Naive B cell (primary cell): ENCODE measurements around the gene DGUOK. TPM values are rescaled to one million over a fixed set of nuclear protein-coding genes. Genes with fewer than 3 reads are reported as not detected.
A peak's percentile ranks its signal among the peaks of the same experiment; 100 is the strongest.

ENCODE experiments used
- ATAC-seq, 2 donors: fragments of 150-1000 bp; cut with Tn5 transposase; 2 replicates each; pipeline ENCODE4 v1.10.0; 2021; ENCODE audit warnings: low read depth in 2 of 2, mild to moderate bottlenecking in 2 of 2, moderate library complexity in 2 of 2
- DNase-seq: peaks from one replicate; pipeline ENCODE4 v3.0.0; 2022
- H3K27ac Mint-ChIP-seq, 6 donors: one replicate each; pipeline ENCODE4 v1.8.0; 2020 to 2022; ENCODE audit warnings: mild to moderate bottlenecking in 6 of 6, mixed read lengths in 6 of 6, moderate library complexity in 5 of 6, inconsistent platforms in 2 of 6
- H3K27me3 Mint-ChIP-seq, 3 donors: one replicate each; pipeline ENCODE4 v1.8.0; 2021 to 2022; ENCODE audit warnings: mixed read lengths in 3 of 3, mild to moderate bottlenecking in 1 of 3
- H3K36me3 Mint-ChIP-seq, 2 donors: one replicate each; pipeline ENCODE4 v1.8.0; 2020 to 2022; ENCODE audit warnings: mixed read lengths in 2 of 2, inconsistent platforms in 1 of 2, mild to moderate bottlenecking in 1 of 2
- H3K4me1 Mint-ChIP-seq, 3 donors: one replicate each; pipeline ENCODE4 v1.8.0; 2020 to 2022; ENCODE audit warnings: mixed read lengths in 3 of 3, inconsistent platforms in 1 of 3, mild to moderate bottlenecking in 1 of 3, moderate library complexity in 1 of 3
- H3K4me3 Mint-ChIP-seq, 8 donors: one replicate each; pipeline ENCODE4 v1.8.0; 2020 to 2022; ENCODE audit warnings: mild to moderate bottlenecking in 8 of 8, mixed read lengths in 8 of 8, moderate library complexity in 8 of 8, inconsistent platforms in 2 of 8
- H3K9me3 Mint-ChIP-seq, 7 donors: one replicate each; pipeline ENCODE4 v1.8.0; 2020 to 2022; ENCODE audit warnings: mixed read lengths in 7 of 7, mild to moderate bottlenecking in 5 of 7, inconsistent platforms in 2 of 7, moderate library complexity in 1 of 7
- polyA plus RNA-seq, 6 donors: library from polyadenylated mRNA; unstranded; fragments of 300-500 nt; fragmentation: Illumina TruSeq; gene quantifications; one replicate each; pipeline ENCODE4 v1.2.3, GENCODE V29; 2021; ENCODE audit warnings: low read depth in 6 of 6

The DGUOK gene
- polyA plus RNA-seq, 6 donors from 2014 or later, result 192 to 245 (median 213) TPM

DNA sequence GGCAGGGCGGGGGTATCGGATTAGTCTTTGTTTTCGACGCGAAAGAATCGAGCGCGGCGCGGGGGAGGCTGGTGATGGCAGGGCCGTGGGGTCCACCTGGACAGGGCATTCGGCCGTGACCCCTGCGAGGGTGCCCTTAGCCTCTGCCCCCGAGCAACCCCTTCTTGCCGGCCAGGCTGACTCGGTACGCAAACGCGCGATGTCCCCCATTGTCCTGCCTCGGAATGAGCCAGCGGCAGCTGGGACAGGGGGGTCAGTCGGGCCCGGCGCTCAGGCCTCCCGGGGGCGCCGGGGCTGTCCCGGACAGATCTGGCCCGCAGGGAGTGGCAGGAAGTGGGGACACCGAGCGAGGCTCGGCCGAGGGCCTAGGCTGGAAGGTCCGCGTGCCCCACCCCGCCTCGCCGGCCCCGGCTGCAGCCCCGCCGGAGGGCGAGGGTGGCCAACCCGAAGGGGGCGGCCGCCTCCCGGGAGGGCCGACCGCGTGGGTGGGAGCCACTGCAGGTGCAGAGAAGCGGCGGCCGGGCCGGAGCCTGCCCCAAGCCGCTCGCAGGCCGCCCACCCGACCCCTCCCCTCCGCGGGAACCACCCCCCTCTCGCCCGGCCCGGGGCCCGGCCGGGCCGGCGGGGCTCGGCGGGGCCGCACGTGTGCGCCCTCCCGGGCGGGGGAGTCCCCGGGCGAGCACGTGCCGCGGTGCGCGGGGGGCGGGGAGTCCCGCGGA lies 57.7 kb downstream of the DGUOK start, which contains the start of gene TET3:
Gene TET3, plus strand, starts transcription at position 708 of the 719 bp plus-strand sequence. CDS start 1,494 bp downstream, outside the sequence.
- DNase-seq (peak; percentile 83), ATAC-seq (peak; percentile 61 to 65)
- Mint-ChIP-seq H3K4me1 (peaks cover 65 to 79% (median 72%) of the 10 kb centered on the region in 3 donors), H3K27ac (peak within 1 kb of the TSS; percentile 18 to 96 (median 96)), H3K36me3 (peaks cover 3% of the 10 kb centered on the region in 2 donors), H3K9me3 (no peaks in the 10 kb centered on the region), H3K4me3 (peak within 1 kb of the TSS; percentile 82 to 94 (median 89)), H3K27me3 (peaks cover 9 to 12% (median 12%) of the 10 kb centered on the region in 3 donors)

DNA sequence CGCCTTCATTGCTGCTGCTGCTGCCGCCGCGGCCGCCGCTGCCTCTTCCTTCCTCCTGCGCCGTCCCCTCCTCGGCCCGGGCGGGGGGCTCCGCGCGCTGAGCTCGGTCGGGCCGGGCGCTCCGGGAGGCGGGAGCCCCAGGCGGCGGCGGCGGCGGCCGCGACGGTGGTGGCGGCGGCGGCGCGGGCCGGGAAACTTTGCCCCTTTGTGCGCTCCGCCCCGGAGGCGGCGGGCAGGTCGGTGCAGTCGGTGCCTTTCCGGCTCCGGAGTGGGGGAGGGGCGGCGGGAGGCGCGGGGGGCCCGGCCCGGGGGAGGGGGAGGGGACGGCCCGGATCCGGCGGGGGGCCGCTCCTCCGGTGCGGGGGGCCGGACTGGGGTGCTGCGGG lies 58.2 kb downstream of the DGUOK start:
- H3K27ac Mint-ChIP-seq, result peak overlapping the region in 1 of 6 donors; percentile 96
- ATAC-seq, result peak; percentile 20 to 23
- DNase-seq, result no peak
- H3K36me3 Mint-ChIP-seq, result peaks cover 9% of the 10 kb centered on the region in 2 donors
- H3K4me1 Mint-ChIP-seq, result peaks cover 66 to 79% (median 73%) of the 10 kb centered on the region in 3 donors
- H3K27me3 Mint-ChIP-seq, result peaks cover 9 to 12% (median 12%) of the 10 kb centered on the region in 3 donors
- H3K9me3 Mint-ChIP-seq, result no peaks in the 10 kb centered on the region
- peak overlapping the region in 4 of 8 donors; percentile 26 to 89 (median 45) for H3K4me3 Mint-ChIP-seq

DNA sequence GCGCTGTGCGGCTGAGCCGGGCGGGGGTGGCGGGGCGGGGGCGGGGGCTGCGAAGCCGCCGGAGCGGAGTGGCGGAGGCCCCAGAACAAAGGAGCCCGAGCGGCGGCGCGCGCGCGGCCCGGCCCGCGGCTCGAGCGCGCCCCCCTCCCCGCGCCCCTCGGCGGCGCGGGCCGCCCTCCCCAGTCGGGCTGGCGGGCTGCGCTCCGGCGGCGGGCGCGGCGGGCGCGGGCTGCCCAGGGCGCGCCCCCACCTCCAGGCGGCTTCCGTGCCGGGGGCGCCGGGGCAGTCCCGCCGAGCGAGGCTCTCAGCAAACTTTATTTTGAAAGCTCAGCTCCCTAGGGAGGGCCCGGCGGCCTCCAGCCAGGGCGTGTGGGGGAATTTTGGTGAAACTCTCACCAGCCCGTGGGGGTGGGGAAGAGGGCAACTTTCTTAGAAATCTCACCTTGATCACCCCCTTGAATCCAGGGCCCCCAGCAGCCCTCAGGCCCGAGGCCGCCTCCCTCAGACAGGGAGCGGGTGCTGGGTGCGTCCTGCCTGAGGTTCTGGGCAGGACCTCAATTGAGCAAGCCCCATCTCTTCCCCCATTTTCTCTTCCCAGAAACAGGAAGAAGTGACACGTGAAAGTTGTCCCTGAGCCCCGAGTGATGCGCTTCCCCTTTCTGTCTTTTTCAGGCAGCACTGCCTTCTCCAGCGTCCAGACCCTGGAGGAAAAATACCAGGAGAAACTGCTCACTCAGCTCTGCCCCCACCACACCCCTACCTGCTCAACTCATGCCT lies 58.8 kb downstream of the DGUOK start:
- Mint-ChIP-seq H3K27ac (peak overlapping the region; percentile 18 to 96 (median 95)), H3K4me3 (peak overlapping the region; percentile 78 to 93 (median 89)), H3K4me1 (peaks cover 66 to 79% (median 76%) of the 10 kb centered on the region in 3 donors), H3K36me3 (peaks cover 14% of the 10 kb centered on the region in 2 donors), H3K27me3 (peaks cover 8 to 10% (median 9%) of the 10 kb centered on the region in 3 donors), H3K9me3 (peaks cover 0 to 3% (median 0%) of the 10 kb centered on the region in 7 donors)
- DNase-seq (peak; percentile 87), ATAC-seq (peak; percentile 68 to 71)

DNA sequence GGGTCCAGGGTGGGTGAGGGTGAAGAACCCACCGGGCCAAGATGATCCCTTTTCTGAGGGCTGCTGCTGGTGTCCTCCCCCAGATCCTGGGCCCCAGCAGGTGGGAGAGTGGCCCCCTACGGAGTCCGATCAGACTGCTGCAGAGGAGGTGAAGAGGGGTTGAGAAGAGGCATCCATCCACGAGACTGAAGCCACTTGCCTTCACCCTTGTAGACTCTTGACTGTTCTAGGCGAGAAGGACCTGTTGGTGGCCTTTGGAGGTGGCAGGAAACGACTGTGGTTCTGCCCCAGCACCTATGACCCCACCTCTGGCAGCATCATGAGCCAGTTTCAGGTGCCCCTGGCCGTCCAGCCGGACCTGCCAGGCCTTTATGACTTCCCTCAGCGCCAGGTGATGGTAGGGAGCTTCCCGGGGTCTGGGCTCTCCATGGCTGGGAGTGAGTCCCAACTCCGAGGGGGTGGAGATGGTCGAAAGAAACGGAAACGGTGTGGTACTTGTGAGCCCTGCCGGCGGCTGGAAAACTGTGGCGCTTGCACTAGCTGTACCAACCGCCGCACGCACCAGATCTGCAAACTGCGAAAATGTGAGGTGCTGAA lies 59.5 kb downstream of the DGUOK start:
- Mint-ChIP-seq H3K27me3 (peaks cover 1 to 3% (median 3%) of the 10 kb centered on the region in 3 donors), H3K4me1 (peaks cover 63 to 75% (median 74%) of the 10 kb centered on the region in 3 donors), H3K9me3 (peaks cover 0 to 6% (median 0%) of the 10 kb centered on the region in 7 donors), H3K36me3 (peaks cover 20% of the 10 kb centered on the region in 2 donors), H3K4me3 (peak overlapping the region; percentile 78 to 93 (median 89)), H3K27ac (peak overlapping the region; percentile 62 to 96 (median 95))
- DNase-seq, result no peak
- no peak for ATAC-seq

DNA sequence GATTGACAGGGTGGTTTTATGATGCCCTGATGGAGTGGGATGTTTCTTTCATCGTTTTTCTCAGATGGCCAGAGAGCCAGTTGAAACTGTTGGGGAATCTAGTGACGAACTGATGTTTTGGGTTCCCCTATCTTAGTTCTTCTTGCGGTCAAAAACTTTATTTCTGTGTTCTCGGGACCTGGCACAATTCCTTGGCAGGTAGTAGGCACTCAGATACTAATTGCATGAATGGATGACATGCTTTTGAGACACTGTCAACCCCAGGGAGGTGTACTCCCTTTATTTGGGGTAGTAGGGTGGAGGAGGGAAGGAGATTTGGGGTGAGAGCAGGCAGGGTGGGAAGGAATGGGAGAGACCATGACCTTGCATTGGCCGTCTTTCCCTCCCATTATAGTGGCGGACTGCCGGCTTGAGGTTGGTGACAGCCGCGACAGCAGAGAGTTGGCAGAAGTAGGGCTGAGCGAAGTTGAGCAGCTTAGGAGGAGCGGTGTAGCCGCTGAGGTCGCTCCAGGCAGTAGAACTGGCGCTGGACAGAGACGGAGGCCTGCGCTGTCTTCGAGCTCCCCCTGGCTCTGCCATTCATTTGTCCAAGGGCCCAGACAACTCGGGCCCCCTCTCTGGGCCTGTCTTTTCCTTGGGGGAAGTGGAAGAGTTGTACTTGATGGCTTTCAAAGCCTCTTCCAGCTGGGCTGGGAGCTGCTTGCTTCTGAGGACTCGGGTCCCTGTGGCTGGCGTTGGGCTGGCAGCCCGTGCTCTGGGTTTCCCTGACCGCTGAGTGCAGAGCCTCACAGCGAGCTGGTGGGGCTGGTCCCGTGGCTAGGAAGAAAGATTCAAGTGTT lies 60.6 kb downstream of the DGUOK start:
- H3K27ac Mint-ChIP-seq, result peak overlapping the region; percentile 23 to 96 (median 65)
- H3K9me3 Mint-ChIP-seq, result peaks cover 0 to 10% (median 3%) of the 10 kb centered on the region in 7 donors
- DNase-seq, result no peak
- ATAC-seq, result no peak
- H3K4me3 Mint-ChIP-seq, result peak overlapping the region; percentile 78 to 93 (median 89)
- H3K36me3 Mint-ChIP-seq, result peaks cover 24 to 27% of the 10 kb centered on the region in 2 donors
- H3K27me3 Mint-ChIP-seq, result no peaks in the 10 kb centered on the region
- peaks cover 62 to 76% (median 76%) of the 10 kb centered on the region in 3 donors for H3K4me1 Mint-ChIP-seq

GRCh38 chr2:73987948-73988700 lies 61.4 kb downstream of the DGUOK start:
- H3K36me3 Mint-ChIP-seq, result peaks cover 24 to 27% of the 10 kb centered on the region in 2 donors
- ATAC-seq (no peak), DNase-seq (no peak)
- H3K4me3 Mint-ChIP-seq, result peak overlapping the region; percentile 78 to 93 (median 89)
- H3K27me3 Mint-ChIP-seq, result no peaks in the 10 kb centered on the region
- H3K27ac Mint-ChIP-seq, result peak overlapping the region in 5 of 6 donors; percentile 49 to 96 (median 80)
- peaks cover 56 to 81% (median 80%) of the 10 kb centered on the region in 3 donors for H3K4me1 Mint-ChIP-seq
- peaks cover 0 to 10% (median 3%) of the 10 kb centered on the region in 7 donors for H3K9me3 Mint-ChIP-seq

- no peak for ATAC-seq
- Mint-ChIP-seq H3K36me3 (peaks cover 24 to 27% of the 10 kb centered on the region in 2 donors), H3K9me3 (peaks cover 0 to 10% (median 3%) of the 10 kb centered on the region in 7 donors), H3K4me1 (peaks cover 61 to 91% (median 85%) of the 10 kb centered on the region in 3 donors), H3K4me3 (peak overlapping the region in 2 of 8 donors; percentile 66 to 72), H3K27ac (peak overlapping the region in 2 of 6 donors; percentile 6 to 31), H3K27me3 (no peaks in the 10 kb centered on the region)
- no peak for DNase-seq
Measured at GRCh38 chr2:73989972-73990371, 63.3 kb downstream of the DGUOK start.

- H3K4me1 Mint-ChIP-seq, result peaks cover 61 to 95% (median 83%) of the 10 kb centered on the region in 3 donors
- H3K9me3 Mint-ChIP-seq, result peaks cover 0 to 10% (median 3%) of the 10 kb centered on the region in 7 donors
- peak overlapping the region in 2 of 8 donors; percentile 13 to 72 for H3K4me3 Mint-ChIP-seq
- no peaks in the 10 kb centered on the region for H3K27me3 Mint-ChIP-seq
- ATAC-seq (no peak), DNase-seq (no peak)
- peaks cover 24 to 27% of the 10 kb centered on the region in 2 donors for H3K36me3 Mint-ChIP-seq
- H3K27ac Mint-ChIP-seq, result peak overlapping the region in 2 of 6 donors; percentile 6 to 55
Measured at GRCh38 chr2:73990531-73990930, 63.9 kb downstream of the DGUOK start.

GRCh38 chr2:73992036-73992435 lies 65.4 kb downstream of the DGUOK start:
- ATAC-seq, result no peak
- peak overlapping the region in 5 of 6 donors; percentile 11 to 89 (median 65) for H3K27ac Mint-ChIP-seq
- peaks cover 24 to 27% of the 10 kb centered on the region in 2 donors for H3K36me3 Mint-ChIP-seq
- no peaks in the 10 kb centered on the region for H3K27me3 Mint-ChIP-seq
- H3K4me3 Mint-ChIP-seq, result peak overlapping the region in 4 of 8 donors; percentile 9 to 60 (median 27)
- no peak for DNase-seq
- peaks cover 60 to 94% (median 71%) of the 10 kb centered on the region in 3 donors for H3K4me1 Mint-ChIP-seq
- peaks cover 0 to 10% (median 3%) of the 10 kb centered on the region in 7 donors for H3K9me3 Mint-ChIP-seq

- peaks cover 0 to 10% (median 3%) of the 10 kb centered on the region in 7 donors for H3K9me3 Mint-ChIP-seq
- H3K36me3 Mint-ChIP-seq, result peaks cover 24 to 27% of the 10 kb centered on the region in 2 donors
- ATAC-seq (no peak), DNase-seq (no peak)
- H3K27ac Mint-ChIP-seq, result peak overlapping the region in 4 of 6 donors; percentile 54 to 78 (median 72)
- H3K27me3 Mint-ChIP-seq, result no peaks in the 10 kb centered on the region
- H3K4me1 Mint-ChIP-seq, result peaks cover 60 to 94% (median 71%) of the 10 kb centered on the region in 3 donors
- no peak overlapping the region for H3K4me3 Mint-ChIP-seq
Measured at GRCh38 chr2:73993376-73993775, 66.7 kb downstream of the DGUOK start.

DNA sequence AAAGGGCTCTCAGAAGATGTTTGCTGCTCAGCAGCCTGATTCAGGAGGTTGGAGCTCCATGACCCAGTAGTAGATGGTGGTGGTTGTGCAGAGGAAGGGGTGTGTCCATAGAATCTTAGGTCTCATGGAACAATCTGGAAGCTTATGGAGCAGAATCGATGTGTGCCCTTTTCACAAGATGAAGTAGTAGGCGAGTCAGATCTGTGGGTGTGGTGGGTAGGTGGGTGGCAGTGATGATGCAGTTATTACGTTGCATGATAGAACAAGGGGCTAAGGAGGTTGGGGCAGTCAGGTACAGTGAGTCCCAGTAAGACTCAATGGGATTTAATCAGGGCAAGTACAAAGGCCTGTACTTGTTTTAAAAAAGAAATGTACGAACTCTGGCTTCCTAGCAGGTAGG lies 67.1 kb downstream of the DGUOK start:
- H3K9me3 Mint-ChIP-seq, result peaks cover 0 to 10% (median 3%) of the 10 kb centered on the region in 7 donors
- H3K4me1 Mint-ChIP-seq, result peaks cover 60 to 94% (median 71%) of the 10 kb centered on the region in 3 donors

More for the DNA sequence above, 67.1 kb downstream of the DGUOK start:
- Mint-ChIP-seq H3K4me3 (no peak overlapping the region), H3K27ac (peak overlapping the region in 3 of 6 donors; percentile 32 to 78 (median 68)), H3K36me3 (peaks cover 24 to 27% of the 10 kb centered on the region in 2 donors), H3K27me3 (no peaks in the 10 kb centered on the region)
- no peak for DNase-seq
- no peak for ATAC-seq
